Memory B cell (primary cell): ENCODE results near the gene CAMK1D.

Source experiments
- ATAC-seq: fragments of 150-1000 bp; cut with Tn5 transposase; 2 replicates; pipeline ENCODE4 v1.10.0; 2021; ENCODE audit warnings: low read depth, mild to moderate bottlenecking, moderate library complexity
- DNase-seq, 2 donors: peaks; one replicate each; pipeline ENCODE4 v3.0.0; 2022; ENCODE audit warnings: low spot score in 2 of 2
- H3K27ac Mint-ChIP-seq: one replicate; pipeline ENCODE4 v1.8.0; 2022; ENCODE audit warnings: mild to moderate bottlenecking, moderate library complexity, mixed read lengths
- H3K27me3 Mint-ChIP-seq: one replicate; pipeline ENCODE4 v1.8.0; 2022; ENCODE audit warnings: mixed read lengths
- H3K36me3 Mint-ChIP-seq: one replicate; pipeline ENCODE4 v1.8.0; 2022; ENCODE audit warnings: mild to moderate bottlenecking, mixed read lengths
- H3K4me1 Mint-ChIP-seq: one replicate; pipeline ENCODE4 v1.8.0; 2022; ENCODE audit warnings: mixed read lengths
- H3K4me3 Mint-ChIP-seq: one replicate; pipeline ENCODE4 v1.8.0; 2022; ENCODE audit warnings: mild to moderate bottlenecking, moderate library complexity, mixed read lengths
- H3K9me3 Mint-ChIP-seq: one replicate; pipeline ENCODE4 v1.8.0; 2022; ENCODE audit warnings: mixed read lengths

Gene CAMK1D

GRCh38 chr10:12838995-12839927, 489.9 kb downstream of the CAMK1D start:
- no peak overlapping the region for H3K27ac Mint-ChIP-seq
- no peaks in the 10 kb centered on the region for H3K4me1 Mint-ChIP-seq
- DNase-seq (no peak), ATAC-seq (no peak)
- H3K36me3 Mint-ChIP-seq: no peaks in the 10 kb centered on the region
- H3K27me3 Mint-ChIP-seq: peaks cover under 1% of the 10 kb centered on the region
- H3K9me3 Mint-ChIP-seq: no peaks in the 10 kb centered on the region
- H3K4me3 Mint-ChIP-seq: no peak overlapping the region

DNA sequence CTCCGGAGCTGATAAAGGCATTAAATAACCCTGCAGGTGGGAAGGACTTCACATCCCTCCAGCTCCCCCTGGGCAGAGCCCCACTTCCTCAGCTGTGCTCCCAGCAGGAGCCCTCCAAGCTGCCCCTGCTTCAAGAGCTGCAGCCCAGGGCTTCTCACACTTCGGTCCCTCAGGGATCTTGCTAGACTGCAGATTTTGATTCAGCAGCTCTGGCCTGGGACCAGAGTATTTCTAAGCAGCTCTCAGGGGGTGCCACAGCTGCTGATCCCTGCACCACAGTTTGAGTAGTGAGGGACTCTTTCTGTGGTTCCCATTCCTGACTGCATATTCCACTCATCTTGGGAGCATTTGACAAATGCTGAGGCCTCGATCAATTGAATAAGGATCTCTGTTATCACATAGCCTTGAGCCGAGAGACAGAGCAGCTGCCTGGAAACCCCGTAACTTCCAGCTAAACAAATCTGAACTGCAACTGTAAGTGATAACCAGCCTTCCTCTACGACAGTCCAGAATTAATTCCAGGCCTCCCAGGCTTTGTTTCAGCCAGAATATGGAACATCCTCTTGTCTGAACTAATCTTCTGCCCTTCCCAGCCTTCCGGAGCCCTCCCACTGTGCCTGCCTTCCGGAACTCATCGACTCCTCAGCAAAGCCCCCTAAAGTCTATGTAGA, 490.7 kb downstream of the CAMK1D start:
- no peaks in the 10 kb centered on the region for H3K9me3 Mint-ChIP-seq
- no peaks in the 10 kb centered on the region for H3K4me1 Mint-ChIP-seq
- peaks cover 4% of the 10 kb centered on the region for H3K27me3 Mint-ChIP-seq
- DNase-seq (no peak), ATAC-seq (no peak)
- H3K4me3 Mint-ChIP-seq: no peak overlapping the region
- H3K27ac Mint-ChIP-seq: no peak overlapping the region
- H3K36me3 Mint-ChIP-seq: no peaks in the 10 kb centered on the region

DNA sequence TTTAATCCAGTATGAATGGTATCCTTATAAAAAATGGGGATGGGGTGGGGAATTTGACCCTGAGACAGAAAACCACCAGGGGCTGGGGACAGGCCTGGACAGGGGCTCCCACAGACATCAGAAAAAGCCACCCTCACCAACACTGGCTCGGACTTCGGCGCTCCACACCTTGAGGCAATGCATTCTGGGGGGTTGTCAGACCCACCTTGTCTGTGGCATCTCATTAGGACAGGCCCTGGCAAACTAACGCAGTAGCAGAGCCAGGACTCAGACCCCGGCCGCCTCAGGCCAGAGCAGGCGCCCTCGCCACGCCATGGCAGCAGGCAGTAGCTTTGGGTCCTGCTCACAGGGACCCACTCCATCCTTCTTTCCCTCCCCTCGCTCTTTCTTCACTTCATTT, 492.1 kb downstream of the CAMK1D start:
- no peaks in the 10 kb centered on the region for H3K36me3 Mint-ChIP-seq
- no peak overlapping the region for H3K4me3 Mint-ChIP-seq
- peaks cover 8% of the 10 kb centered on the region for H3K27me3 Mint-ChIP-seq
- H3K9me3 Mint-ChIP-seq: no peaks in the 10 kb centered on the region
- ATAC-seq (no peak), DNase-seq (no peak)
- H3K27ac Mint-ChIP-seq: no peak overlapping the region
- H3K4me1 Mint-ChIP-seq: no peaks in the 10 kb centered on the region

GRCh38 chr10:12841826-12842225, 492.5 kb downstream of the CAMK1D start:
- Mint-ChIP-seq H3K4me1 (no peaks in the 10 kb centered on the region), H3K27ac (no peak overlapping the region), H3K9me3 (no peaks in the 10 kb centered on the region), H3K36me3 (no peaks in the 10 kb centered on the region), H3K27me3 (peaks cover 8% of the 10 kb centered on the region), H3K4me3 (no peak overlapping the region)
- ATAC-seq (no peak), DNase-seq (no peak)

DNA sequence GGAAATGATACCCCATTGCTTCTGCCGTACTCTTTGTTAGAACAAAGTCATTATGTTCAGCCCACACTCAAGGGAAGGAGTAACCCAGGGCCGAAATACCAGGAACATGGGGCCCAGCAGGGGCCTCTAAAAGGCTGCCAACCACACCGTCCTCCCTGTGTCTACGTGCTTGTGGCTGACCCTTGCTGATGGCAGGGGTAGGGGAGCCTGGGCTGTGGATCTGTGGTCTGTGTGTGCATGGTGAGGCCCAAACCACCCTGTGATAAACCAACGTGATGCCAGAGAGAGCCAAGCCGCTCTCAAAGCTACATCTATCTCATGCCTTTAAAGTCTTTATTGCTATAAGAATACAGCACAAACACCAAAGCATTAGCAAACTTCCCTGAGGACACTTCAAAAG, 493.0 kb downstream of the CAMK1D start:
- Mint-ChIP-seq H3K4me3 (no peak overlapping the region), H3K36me3 (no peaks in the 10 kb centered on the region), H3K27me3 (peaks cover 11% of the 10 kb centered on the region), H3K27ac (no peak overlapping the region), H3K4me1 (no peaks in the 10 kb centered on the region), H3K9me3 (no peaks in the 10 kb centered on the region)
- no peak for ATAC-seq
- no peak for DNase-seq

- no peak for ATAC-seq
- no peaks in the 10 kb centered on the region for H3K36me3 Mint-ChIP-seq
- H3K27me3 Mint-ChIP-seq: peaks cover 11% of the 10 kb centered on the region
- no peaks in the 10 kb centered on the region for H3K9me3 Mint-ChIP-seq
- DNase-seq: no peak
- H3K4me3 Mint-ChIP-seq: no peak overlapping the region
- no peaks in the 10 kb centered on the region for H3K4me1 Mint-ChIP-seq
- H3K27ac Mint-ChIP-seq: no peak overlapping the region
Measured at GRCh38 chr10:12843296-12843945, 494.1 kb downstream of the CAMK1D start.

- peaks cover 11% of the 10 kb centered on the region for H3K27me3 Mint-ChIP-seq
- no peak overlapping the region for H3K4me3 Mint-ChIP-seq
- DNase-seq (no peak), ATAC-seq (no peak)
- no peaks in the 10 kb centered on the region for H3K4me1 Mint-ChIP-seq
- no peaks in the 10 kb centered on the region for H3K36me3 Mint-ChIP-seq
- no peaks in the 10 kb centered on the region for H3K9me3 Mint-ChIP-seq
- no peak overlapping the region for H3K27ac Mint-ChIP-seq
Measured at GRCh38 chr10:12844811-12845483, 495.6 kb downstream of the CAMK1D start.

- ATAC-seq (no peak), DNase-seq (no peak)
- no peaks in the 10 kb centered on the region for H3K9me3 Mint-ChIP-seq
- H3K4me1 Mint-ChIP-seq: no peaks in the 10 kb centered on the region
- H3K27me3 Mint-ChIP-seq: peaks cover 13% of the 10 kb centered on the region
- H3K27ac Mint-ChIP-seq: no peak overlapping the region
- no peaks in the 10 kb centered on the region for H3K36me3 Mint-ChIP-seq
- no peak overlapping the region for H3K4me3 Mint-ChIP-seq
Measured at GRCh38 chr10:12846718-12847117, 497.4 kb downstream of the CAMK1D start.

DNA sequence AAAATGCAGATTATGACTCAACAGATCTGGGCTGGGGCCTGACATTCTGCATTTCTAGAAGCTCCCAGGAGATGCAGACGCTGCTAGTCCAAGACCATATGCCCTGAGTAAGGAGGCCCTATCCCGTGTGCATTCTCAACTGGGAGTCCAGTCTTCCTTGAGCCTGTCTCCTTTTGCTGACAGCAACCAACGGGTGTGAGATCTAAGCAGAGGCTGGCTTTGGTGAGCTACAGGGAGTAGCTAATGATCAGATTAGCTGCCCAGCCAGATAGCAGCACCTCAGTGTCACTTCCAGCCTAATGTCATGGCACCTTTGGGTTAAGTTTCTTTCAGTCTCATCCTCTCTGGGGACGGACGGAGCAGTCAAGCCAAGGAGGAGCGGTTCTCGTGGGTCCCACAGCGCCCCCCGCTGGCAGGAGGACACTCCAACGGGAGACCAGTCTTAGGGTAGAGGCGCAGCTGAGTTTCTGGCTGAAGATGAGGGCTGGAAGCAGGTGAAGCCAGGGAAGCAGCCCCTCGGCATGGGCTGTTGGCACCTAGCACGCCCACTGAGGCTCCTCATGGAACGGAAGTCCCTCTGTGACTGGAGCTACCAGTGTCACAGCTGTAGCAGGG, 498.1 kb downstream of the CAMK1D start:
- no peak for DNase-seq
- no peak for ATAC-seq
- Mint-ChIP-seq H3K27me3 (peaks cover 14% of the 10 kb centered on the region), H3K4me3 (no peak overlapping the region), H3K9me3 (no peaks in the 10 kb centered on the region), H3K36me3 (no peaks in the 10 kb centered on the region), H3K4me1 (no peaks in the 10 kb centered on the region), H3K27ac (no peak overlapping the region)

DNA sequence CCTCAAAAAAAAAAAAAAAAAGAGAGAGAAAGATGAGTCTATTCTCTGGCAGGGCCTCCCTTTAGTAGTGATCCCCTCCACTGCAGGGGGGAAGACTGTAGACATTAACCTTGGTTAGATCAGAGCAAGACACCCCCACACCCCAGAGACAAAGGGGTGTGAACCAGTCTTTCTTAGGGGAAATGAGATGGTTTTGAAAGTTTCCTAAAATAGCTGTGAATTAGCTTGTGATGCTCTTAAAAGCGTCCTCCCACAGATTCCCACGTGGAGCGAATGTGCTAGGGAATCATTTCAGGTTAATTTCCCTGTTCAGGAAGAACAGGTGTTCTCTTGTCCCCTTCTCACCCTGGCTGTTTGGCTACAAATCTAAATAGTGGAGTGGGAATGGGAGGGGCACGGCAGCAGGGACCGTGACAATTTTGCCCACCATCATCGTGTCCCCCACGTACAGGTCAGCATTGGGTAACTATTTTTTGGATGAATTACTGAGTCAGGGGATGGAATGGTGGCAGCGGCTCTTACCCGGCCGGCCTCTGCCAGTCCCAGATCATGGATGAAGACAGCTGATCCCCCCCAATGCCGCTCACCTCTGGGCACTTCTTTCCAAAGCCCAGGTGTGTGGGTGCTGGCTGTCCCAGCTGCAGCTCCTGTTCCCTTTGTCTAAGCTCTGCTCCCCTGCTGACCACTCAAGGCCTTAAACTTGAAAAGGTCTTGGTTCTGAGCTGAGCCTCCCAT, 499.3 kb downstream of the CAMK1D start:
- no peak for ATAC-seq
- no peaks in the 10 kb centered on the region for H3K4me1 Mint-ChIP-seq
- DNase-seq: no peak
- H3K36me3 Mint-ChIP-seq: no peaks in the 10 kb centered on the region
- peaks cover 18% of the 10 kb centered on the region for H3K27me3 Mint-ChIP-seq
- H3K9me3 Mint-ChIP-seq: no peaks in the 10 kb centered on the region
- H3K27ac Mint-ChIP-seq: no peak overlapping the region
- H3K4me3 Mint-ChIP-seq: no peak overlapping the region

DNA sequence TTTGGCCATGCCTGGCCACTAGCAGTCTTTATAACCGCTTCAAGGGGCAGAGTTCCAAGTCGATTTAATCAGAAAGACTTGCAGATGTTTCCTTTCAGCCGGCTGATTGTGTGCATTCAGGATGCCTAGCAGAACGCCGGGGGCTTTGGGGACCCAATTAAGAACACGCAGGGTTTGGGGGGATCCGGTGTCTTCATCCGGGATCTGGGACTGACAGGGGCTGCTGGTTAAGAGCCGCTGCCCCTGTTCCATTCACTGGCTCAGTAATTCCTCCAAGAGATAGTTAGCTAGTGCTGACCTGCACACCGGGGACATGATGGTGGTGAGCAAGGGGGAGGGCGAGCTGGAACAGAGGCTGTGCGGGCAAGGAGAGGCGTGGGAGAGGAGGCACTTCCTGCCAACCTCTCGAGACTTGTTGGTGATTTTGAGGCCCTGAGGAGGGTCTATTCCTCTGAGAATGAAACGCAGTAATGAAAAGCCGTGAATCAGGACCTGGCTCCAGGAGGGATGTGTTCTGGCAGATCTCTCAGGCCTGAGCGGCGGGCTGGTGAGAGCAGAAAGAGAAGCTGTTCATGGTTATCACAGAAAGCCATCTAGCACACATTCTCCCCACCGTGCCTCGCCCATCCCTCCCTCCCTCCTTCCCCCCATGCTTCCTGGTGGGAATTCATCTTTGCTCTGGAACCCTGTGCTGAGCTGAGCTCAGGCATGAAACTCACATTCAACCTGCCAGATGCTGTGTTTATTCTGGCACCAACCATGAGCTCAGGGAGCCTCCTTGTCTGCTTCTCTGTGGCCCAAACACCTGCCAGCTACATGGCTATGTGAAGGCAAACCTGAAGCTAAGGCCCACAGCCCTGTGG, 500.2 kb downstream of the CAMK1D start:
- Mint-ChIP-seq H3K4me3 (no peak overlapping the region), H3K27me3 (peaks cover 17% of the 10 kb centered on the region), H3K36me3 (no peaks in the 10 kb centered on the region), H3K9me3 (no peaks in the 10 kb centered on the region), H3K4me1 (no peaks in the 10 kb centered on the region), H3K27ac (no peak overlapping the region)
- ATAC-seq (no peak), DNase-seq (no peak)

- H3K9me3 Mint-ChIP-seq: peaks cover 3% of the 10 kb centered on the region
- H3K36me3 Mint-ChIP-seq: peaks cover 2% of the 10 kb centered on the region
- H3K27ac Mint-ChIP-seq: no peak overlapping the region
- no peak for ATAC-seq
- DNase-seq: no peak
- no peak overlapping the region for H3K4me3 Mint-ChIP-seq
- H3K4me1 Mint-ChIP-seq: no peaks in the 10 kb centered on the region
- peaks cover 18% of the 10 kb centered on the region for H3K27me3 Mint-ChIP-seq
Measured at GRCh38 chr10:12852687-12853086, 503.3 kb downstream of the CAMK1D start.
